Ramos (cell line): ENCODE data around the gene OXCT1.
"Not testable (repeated sequence)": the region's sequence is repeated elsewhere in the genome, so short reads cannot be mapped to it uniquely, and the experiment has no call there.

Source experiments
- in situ Hi-C: fragments of 300-500 bp; cut with MboI; formaldehyde crosslinking; loops from one replicate; pipeline ENCODE4 v1.14.3; 2022; ENCODE audit warnings: low sequenced_read_pairs; ENCODE audit not compliant: unreplicated experiment

The OXCT1 gene

DNA sequence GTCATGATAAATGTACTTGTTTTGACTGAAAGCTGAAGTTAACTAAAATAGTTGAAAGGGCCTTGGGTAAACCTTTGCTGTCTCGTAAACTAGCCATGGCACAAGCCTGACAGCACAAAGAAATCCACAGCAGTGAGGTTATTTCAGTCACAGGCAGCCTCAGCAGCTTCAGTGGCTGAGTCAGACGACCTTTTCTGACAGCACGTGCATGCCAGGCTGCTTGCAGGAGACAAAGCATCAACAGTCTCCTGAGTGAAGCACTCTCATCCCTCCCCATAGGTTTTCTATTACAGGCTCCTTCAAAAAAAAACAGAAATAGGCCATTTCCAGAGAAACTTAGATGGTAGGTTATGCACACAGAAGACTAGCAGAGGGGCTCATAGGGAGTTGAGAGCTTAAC, 34.6 kb downstream of the OXCT1 start:
- in situ Hi-C loops = no loop called here

DNA sequence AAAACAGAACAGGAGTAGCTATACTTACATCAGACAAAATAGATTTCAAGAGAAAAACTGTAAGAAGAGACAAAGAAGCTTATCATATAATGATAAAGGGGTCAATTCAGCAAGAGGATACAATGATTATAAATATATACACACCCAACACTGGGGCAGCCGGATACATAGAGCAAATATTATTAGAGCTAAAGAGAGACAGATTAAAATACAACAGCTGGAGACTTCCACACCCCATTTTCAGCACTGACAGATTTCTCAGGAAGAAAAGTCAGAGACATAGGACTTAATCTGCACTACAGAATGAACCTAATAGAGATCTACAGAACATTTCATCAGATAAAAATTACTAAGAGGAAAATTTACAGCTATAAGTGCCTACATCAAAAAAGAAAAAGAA, 35.7 kb downstream of the OXCT1 start:
- in situ Hi-C loops = no loop called here

DNA sequence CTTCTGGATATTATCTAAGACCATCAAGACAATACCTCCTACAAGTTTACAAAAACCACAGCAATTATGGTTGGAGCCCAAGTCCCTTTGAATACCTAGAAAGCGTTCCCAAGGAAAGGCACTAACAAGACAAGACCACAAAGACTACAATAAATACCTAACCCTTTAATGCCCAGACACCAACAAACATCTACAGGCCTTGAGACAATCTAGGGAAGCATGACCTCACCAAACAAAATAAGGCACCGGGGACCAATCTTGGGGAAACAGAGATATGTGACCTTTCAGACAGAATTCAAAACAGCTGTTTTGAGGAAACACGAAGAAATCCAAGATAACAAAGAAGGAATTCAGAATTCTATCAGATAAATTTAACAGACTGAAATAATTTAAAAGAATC, 37.8 kb downstream of the OXCT1 start:
- in situ Hi-C loops = no loop called here

DNA sequence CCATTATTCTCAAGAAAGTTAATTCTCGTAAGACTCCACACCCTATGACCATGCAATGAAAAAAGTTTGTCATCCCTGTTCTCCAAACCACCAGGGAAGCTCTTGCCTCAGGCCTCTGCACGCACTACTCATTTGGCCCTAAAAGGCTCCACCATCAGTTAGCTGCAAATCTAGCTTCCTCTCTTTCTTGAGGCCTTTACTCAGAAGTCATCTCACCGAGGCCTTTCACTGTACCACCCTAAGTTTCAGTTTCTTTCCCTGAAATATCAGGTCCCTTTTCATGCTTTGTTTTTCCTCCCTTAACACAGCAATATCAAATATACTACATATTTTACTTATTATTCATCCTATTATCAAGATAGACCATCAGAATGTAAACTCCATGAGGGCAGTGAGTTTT, 39.1 kb downstream of the OXCT1 start:
- in situ Hi-C loops = no loop called here

DNA sequence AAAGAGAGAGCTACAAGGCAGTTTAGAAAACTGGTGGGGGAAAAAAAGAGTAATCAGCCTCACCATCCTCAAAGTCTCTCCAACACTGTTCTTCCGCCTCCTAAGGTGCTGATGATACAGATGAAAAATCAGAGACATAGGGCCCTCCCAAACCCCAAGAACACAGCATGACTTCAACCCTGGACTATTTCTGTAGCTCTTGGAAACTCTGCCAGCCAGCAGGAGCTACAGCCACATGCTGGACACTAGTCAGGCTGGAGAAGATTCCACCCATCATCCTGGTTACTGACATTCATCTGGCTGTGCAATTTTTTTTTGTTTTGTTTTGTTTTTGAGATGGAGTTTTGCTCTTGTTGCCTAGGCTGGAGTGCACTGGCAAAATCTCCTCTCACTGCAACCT, 42.4 kb downstream of the OXCT1 start:
- in situ Hi-C loops = no loop called here

DNA sequence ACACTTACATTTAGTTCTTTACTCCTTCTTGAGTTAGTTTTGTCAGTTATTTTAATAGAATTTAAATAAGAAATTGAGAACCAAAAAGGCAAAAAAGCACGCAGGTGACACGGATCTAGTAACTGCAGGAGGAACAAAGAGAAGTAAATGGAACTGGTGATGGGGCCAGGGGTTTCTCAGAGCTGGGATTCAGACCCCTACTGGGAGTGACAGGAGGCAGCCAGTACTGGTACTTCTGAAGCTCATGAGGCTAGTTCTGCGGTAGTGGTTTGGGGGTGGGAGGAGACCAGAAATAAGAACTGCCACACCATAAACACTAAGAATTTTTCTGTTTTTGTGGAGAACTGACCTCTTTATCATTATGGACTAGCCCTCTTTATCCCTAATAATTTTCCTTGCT, 48.2 kb downstream of the OXCT1 start:
- in situ Hi-C loops = no loop called here

DNA sequence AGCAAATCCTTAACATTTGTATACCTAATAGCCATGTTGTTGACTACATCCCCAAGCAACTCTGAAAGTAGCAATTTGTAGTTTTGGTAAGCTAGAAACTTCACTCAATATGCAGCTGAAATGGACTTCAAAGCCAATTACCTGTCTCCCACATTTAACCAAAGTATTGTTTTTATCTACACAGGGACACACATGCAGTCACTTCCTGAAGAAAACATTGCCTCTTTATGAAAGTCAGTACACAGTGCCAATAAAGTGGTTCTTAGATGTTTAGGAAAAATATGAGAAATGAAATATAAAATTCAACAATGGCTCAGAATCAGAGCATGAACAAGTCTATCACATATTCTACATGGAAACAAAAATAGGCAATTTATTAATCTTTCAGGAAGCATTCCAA, 49.2 kb downstream of the OXCT1 start:
- in situ Hi-C loops = no loop called here

DNA sequence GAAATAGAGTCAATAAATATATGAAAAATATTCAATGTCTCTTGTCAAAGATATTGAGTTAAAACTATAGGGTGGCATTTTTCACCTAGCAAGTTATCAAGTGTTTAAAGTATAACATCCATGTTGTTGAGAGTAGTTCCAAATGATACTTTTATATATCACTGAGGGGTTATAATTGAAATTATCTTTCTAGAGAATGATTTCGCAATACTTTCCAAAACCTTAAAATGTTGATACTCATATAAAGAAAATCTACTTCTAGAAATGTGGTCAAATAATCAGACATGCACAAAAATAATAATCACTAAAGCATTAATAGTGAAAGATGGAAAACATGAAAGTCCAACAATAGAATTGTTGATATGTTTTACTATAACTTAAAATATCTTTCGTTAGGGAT, 50.1 kb downstream of the OXCT1 start:
- in situ Hi-C loops = no loop called here

DNA sequence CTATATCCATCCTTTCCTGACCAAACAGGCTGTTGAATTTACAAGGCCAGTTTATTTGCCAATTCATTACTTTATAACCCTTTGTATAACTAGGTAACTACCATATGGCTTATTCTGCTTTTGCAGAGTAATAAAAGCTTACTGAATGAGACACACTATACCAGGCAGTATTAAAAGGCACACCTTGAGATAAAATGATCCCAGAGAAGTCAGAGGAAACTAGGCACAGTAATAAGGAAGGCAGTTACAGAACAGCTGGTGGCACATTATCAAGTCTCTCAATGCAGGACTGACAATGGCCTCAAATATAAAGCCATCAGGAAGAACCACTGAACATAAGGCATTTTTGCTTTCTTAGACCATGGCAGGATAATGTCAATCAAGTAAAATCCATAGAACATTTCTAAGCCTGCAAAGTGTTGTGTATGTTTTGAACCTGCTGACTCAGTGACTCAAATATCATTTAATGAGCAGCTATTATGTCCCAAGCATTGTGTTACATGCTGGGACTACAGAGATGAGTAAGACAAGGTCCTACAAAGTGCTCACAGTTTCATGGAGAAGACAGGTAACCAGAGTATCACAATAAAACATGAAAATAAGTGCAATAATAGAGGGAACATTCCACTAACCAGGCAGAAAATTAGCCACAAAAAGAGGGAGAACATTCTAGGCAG, 52.5 kb downstream of the OXCT1 start:
- in situ Hi-C loops = no loop called here

DNA sequence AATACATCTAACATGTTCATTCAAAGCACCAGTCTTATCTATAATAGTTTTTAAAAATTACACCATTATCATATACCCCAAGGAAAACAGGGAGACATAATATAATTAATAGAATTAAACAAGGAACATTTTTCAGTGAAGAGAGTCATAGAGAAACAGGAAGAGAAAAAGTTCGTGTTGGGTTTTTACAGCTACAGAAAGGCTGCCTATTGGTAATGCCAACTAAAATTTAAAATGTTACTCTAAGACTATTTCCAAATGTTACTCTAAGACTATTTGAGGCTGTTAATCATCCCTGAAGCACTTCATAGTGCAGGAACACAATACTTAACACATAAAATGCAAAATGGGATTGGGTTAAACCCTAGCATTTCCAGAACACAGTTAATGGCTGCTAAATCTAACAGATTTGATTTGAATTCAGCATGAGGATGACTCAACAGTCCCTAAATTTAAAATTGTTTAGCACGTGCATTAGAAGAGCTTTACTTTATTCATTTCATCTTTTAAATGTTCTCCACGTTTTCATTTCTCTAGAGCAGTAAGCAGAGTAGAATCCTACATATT, 54.5 kb downstream of the OXCT1 start:
- in situ Hi-C loops = no loop called here

DNA sequence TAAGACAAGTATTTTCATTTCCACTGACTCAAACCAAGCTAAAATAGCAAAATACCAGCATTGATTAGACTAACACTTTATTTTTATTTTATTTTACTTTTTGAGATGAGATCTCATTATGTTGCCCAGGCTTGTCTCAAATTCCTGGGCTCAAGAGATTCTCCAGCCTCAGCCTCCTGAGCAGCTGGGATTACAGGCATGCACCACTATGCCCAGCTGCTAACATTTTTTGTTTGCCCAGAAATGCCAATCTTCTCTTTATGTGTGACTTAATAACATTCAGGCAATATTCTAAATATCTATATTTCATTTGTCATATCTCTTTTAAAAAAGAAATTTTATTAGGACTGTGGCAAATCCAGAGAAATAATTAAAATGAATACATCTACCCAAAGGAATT, 55.0 kb downstream of the OXCT1 start:
- in situ Hi-C loops = no loop called here

DNA sequence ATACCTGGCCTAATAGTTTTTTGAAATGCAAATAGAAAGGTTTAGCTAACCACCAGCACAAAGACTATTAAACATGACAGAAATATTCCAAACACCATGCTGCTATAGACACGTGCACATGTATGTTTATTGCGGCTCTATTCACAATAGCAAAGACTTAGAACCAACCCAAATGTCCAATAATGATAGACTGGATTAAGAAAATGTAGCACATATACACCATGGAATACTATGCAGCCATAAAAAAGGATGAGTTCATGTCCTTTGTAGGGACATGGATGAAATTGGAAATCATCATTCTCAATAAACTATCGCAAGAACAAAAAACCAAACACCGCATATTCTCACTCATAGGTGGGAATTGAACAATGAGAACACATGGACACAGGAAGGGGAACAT, 55.9 kb downstream of the OXCT1 start:
- in situ Hi-C loops = not testable (repeated sequence)

DNA sequence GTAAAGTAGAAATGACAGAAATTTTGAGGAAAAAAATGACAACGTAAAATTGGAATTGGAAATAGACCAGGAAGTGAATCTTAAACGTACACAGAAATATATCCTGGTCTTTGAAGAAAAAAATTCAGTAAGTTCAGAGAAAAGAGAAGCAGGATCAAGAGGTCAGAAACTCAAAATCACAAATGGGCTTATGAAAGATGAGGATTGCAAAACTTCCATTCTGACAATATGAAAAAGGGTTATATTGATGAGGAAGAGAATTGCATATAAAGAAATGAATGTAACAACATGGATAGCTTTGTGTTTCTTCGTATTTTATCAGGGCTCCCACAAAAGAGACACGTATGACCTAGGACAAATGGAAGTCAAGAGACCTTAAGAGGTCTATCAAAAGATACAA, 58.1 kb downstream of the OXCT1 start:
- in situ Hi-C loops = no loop called here

DNA sequence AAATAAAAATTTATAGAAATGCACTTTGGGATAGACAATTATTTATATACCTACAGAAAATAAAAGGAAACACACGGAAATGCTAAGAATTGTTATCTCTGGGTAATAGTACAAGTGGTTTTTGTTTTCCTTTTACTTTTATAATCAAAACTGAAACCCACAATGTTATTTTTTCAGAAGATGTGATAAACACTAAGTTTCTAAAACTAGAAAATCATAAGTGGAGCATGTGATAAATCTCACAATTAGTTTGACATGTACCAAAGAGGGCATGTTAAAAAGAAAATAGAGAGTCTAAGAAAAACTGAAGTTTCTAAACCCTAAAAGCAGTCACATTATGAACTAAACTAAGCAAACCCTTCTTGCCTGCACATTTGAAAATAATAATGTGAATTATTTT, 61.1 kb downstream of the OXCT1 start:
- in situ Hi-C loops = no loop called here

DNA sequence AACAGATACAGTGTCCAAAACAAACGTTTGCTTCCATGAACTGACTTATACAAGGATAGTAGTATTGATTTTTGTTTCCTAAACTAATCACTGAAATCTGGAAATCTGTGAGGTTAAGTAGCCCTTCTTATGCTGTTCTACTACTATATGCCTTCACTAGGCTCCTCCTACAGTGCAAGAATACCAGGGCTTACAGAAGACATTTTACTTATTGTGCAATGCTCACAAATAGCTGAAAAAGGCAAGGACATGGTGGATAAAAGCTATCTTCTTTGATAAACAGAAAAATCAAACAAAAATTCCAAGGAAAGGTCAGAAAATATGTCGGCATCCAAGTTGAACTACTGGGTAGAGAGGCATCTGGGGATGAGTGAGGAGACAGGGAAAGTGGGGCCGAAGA, 61.9 kb downstream of the OXCT1 start:
- in situ Hi-C loops = no loop called here

DNA sequence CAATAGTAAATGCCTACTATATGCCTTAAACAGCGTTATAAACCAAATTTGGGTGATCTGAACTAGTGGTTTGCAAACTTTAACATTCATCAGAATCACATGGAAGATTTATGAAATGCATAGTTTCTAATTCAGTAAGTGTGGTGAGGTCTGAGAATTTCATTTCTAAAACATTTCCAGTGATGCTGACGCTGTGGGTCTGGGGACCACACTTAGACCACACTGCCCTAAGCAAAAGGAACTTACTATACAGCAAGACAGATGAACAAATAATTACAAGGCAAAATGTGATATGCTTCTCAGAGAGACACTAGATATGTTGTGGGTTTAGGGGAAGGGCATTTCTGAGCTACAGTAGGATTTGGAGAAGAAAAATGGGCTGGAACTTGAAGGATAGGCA, 72.6 kb downstream of the OXCT1 start:
- in situ Hi-C loops = no loop called here

DNA sequence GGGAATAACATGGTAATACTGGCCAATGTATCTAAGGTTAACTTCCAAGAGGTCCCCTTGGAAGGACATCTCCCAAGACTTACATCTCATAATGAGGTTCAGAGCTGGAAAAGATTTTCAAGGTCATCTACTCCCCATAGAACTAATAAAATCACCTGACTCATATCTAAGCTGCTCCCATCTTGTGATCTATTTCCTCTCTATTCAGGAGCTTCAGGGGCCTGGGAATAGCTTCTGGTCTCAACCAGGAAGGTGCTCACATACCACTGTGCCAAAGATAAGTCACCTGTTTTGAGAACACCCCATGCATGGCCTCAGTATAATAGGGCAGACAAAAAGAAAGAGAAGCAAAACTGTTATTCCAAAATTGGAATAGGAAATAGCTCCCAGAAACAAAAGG, 74.2 kb downstream of the OXCT1 start:
- in situ Hi-C loops = no loop called here

DNA sequence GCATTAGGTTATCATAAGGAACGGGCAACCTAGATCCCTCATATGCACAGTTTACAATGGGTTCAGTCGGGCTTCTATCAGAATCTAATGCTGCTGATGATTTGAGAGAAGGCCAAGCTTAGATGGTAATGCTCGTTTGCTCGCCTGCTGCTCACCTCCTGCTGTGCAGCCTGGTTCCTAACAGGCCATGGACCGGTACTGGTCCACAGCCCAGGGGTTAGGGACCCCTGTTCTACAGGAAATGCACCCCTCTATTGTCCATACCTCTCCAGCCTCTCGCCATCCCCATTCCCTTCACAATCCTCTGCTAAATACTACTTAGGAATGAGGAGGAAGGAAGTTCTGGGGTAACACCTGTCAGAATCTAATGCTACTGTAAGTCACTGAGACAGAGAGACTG, 75.1 kb downstream of the OXCT1 start:
- in situ Hi-C loops = no loop called here

DNA sequence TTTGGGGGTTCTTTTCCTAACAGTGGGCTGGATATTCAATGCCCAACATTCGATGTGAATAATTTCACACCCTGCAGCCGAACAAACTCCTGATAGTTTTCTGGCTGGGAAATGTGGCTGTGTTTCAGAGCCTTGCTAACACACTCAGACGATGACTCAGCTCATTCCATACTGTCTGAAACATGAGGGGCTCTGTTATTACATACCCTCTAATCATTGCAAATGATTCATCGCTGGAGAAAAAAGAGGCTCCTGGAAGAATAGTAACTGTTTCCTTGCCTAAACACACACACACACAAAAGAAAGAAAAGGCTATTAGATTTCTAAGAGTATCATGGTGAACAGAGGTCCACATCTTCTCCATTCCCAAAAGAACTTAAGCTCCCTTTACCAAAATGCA, 75.8 kb downstream of the OXCT1 start:
- in situ Hi-C loops = no loop called here

DNA sequence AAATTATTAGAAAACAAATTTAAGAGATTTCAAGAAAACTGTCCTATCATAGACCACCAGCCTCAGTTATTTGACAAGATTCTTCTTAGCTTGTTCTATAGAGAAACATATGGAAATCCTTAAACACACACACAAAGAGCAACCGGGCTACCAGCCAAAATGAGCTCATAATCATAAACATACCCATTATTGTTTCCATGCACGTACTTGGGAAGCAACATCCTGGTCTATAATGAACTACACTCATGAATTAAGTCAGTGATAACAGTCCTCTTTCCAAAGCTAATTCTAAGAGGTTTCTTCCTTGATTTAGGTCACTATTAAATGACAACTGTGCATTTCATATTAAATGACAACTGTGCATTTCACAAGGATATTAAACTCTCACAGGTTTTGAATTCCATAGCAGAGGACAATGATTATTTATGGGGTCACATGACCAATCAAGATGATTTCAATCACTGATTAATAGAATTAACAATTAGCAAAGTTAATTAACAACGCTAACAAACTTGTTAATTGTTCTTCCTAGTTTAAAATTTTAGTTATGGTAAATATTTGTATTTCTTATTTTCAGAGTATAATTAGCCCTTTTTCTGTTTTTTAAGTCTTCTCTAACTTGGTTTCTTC, 77.0 kb downstream of the OXCT1 start:
- in situ Hi-C loops = no loop called here

DNA sequence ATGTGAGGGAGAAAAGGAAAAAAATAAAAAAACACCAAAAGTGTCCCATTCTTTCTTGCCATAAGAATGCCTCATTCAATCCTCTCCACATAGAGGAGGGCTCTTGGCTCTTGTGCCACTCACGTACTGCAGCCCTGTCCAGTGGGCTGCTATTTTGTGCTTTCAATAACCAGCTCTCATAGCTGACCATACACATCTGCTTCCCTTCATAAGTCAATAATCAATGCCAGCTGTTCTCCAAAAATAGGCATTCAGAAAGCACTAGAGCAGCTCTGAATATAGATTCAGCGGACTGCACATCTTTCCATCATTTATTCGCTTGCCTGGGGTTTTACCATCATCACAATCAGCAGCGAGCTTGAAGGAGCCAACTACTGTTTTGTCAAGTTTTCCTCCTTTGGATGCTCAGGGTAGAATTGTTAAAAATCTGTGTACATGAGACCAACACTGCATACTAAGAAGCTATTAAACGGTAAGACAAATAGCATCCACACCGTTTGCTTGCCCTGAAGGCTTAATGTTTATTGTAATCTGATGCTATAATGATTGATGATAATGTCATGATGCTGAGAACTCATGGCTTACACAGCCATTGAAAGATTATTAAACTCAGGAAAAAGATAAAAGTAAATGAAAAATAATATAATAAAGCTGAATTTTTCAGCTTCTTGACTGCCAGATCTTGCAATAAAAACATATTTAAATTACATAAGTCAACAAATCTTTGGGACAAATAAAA, 80.0 kb downstream of the OXCT1 start:
- in situ Hi-C loops = no loop called here
